BLaER1 (cell line): ENCODE results near the gene TCL1B.

Experiments used
- H3K27ac ChIP-seq: shearing (Covaris generic); formaldehyde crosslinking; 2 replicates; pipeline ENCODE4 v1.8.1; 2022
- H3K27me3 ChIP-seq: shearing (Covaris generic); formaldehyde crosslinking; 2 replicates; pipeline ENCODE4 v1.8.1; 2022
- H3K36me3 ChIP-seq: shearing (Covaris generic); formaldehyde crosslinking; 2 replicates; pipeline ENCODE4 v1.8.1; 2022
- H3K4me1 ChIP-seq: shearing (Covaris generic); formaldehyde crosslinking; 2 replicates; pipeline ENCODE4 v1.8.1; 2022
- H3K4me2 ChIP-seq: shearing (Covaris generic); formaldehyde crosslinking; 2 replicates; pipeline ENCODE4 v1.8.1; 2022
- H3K4me3 ChIP-seq: shearing (Covaris generic); formaldehyde crosslinking; 2 replicates; pipeline ENCODE4 v1.8.1; 2022
- H3K9ac ChIP-seq: shearing (Covaris generic); formaldehyde crosslinking; 2 replicates; pipeline ENCODE4 v1.8.1; 2022
- H3K9me3 ChIP-seq: shearing (Covaris generic); formaldehyde crosslinking; 2 replicates; pipeline ENCODE4 v1.8.1; 2022
- H4K20me1 ChIP-seq: shearing (Covaris generic); formaldehyde crosslinking; 2 replicates; pipeline ENCODE4 v1.8.1; 2022
- Cebpa-rat ChIP-seq: shearing (Covaris generic); IDR thresholded peaks from 2 replicates; pipeline ENCODE4 v1.8.1; 2022

TCL1B gene

DNA sequence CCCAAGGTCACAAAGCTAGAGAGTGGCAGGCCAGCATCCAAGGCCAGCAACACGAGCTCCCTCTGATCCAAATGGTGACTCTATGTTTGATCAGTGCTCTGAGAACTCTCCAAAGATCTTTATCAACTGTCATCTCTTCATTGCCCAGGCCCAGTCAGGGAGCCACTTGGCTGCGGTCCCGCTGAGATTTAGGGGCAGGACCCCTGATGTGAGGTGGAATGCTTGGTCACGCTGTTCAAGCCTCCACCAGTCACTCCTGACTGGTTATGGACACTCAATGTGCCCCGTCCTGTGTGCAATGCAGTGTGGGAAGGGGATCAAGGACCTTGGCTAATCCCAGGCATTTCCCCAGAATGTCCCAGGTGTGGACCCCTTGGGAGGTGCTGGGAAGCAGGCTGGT lies 19.8 kb upstream of the TCL1B start:
- Histone ChIP-seq H3K9ac (peak overlapping the region; percentile 78), H3K4me3 (peak overlapping the region; percentile 53), H3K36me3 (no peaks in the 10 kb centered on the region), H3K27ac (peak overlapping the region; percentile 92), H3K27me3 (no peaks in the 10 kb centered on the region), H3K4me2 (peak overlapping the region; percentile 91), H3K9me3 (no peaks in the 10 kb centered on the region), H4K20me1 (no peaks in the 10 kb centered on the region), H3K4me1 (peaks cover 100% of the 10 kb centered on the region)
- TF ChIP-seq Cebpa-rat: no peak

DNA sequence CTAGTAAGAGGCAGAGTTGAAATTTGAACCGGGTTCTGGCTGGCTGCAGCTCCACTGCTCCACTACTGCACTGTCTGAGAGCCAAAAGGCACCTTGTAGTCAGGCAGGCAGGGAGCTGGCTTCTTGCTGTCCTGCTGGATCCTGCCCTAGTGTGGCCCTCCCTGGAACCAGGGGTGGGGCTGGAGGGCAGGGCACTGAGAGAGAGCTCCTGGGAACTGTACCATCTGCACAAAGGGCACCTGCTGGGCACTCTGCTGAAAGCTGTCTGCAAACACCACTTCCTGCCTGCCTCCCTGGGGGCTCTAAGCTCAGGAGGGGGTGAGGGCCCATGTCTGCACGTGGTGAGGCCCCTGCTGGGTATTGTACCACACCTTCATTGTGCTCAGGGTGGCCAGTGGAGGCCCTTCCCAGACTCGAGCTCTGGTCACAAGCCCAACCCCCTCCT lies 19.0 kb upstream of the TCL1B start:
- Histone ChIP-seq H3K9ac (peak overlapping the region; percentile 78), H3K4me3 (peak overlapping the region; percentile 53)

DNA sequence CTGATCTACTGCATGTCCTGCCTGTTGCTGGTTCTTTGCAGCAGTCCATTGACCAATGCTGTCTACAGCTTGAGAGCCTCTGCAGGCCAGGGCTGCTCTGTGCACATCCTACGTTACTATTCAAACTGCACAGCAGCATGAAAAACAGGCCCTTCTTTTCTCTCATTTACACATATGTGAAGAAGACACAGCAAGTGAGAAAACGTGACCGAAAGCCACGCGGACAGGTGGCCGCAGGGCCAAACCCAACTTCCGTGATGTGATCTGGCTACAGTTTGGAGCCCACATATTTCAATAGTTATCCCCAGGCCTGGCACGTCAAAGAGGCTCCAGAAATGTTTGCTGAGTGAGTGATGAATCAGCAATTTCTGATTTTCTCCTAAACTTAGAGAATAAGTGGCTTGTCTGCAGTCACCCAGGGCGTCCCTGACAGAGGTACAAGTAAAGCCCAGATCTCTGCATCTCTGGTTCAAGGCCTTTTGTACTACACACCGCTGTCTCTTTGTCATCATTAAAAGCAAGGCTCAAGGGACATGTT lies 17.9 kb upstream of the TCL1B start:
- no peak for TF ChIP-seq Cebpa-rat
- Histone ChIP-seq H3K4me2 (peak overlapping the region; percentile 91), H4K20me1 (no peaks in the 10 kb centered on the region), H3K4me1 (peaks cover 100% of the 10 kb centered on the region), H3K9me3 (no peaks in the 10 kb centered on the region), H3K27ac (peak overlapping the region; percentile 92), H3K9ac (peak overlapping the region; percentile 49), H3K36me3 (peaks cover 7% of the 10 kb centered on the region; the same call in 1 of the 2 replicates), H3K4me3 (no peak overlapping the region), H3K27me3 (no peaks in the 10 kb centered on the region)

More for the DNA sequence above, 19.0 kb upstream of the TCL1B start:
- H3K4me1 ChIP-seq: peaks cover 100% of the 10 kb centered on the region
- no peaks in the 10 kb centered on the region for H3K9me3 ChIP-seq
- no peaks in the 10 kb centered on the region for H4K20me1 ChIP-seq
- H3K36me3 ChIP-seq: 0 out of 2 replicates have a peak, but pooled peaks cover under 1% of the 10 kb centered on the region
- no peak for TF ChIP-seq Cebpa-rat
- peak overlapping the region; percentile 92 for H3K27ac ChIP-seq
- H3K27me3 ChIP-seq: no peaks in the 10 kb centered on the region
- peak overlapping the region; percentile 91 for H3K4me2 ChIP-seq

DNA sequence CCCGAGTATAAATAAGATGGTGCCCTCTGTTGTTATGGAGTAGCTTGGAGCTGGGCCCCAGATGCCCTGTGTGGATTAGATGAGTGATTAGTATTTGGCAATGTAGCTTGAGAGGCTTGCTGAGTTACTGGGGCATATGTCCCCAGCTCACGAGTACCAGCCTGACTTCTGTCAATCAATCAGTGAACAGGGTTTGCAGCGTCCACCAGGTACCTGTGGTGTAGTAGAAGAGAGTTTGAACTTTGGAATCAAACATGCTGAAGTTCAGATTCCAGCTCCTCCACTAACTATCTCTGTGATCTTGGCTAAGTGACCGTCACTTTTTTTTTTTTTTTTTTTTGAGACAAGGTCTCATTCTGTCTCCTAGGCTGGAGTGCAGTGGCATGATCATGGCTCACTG lies 11.6 kb upstream of the TCL1B start:
- Histone ChIP-seq H3K36me3 (peaks cover 17% of the 10 kb centered on the region), H3K27me3 (no peaks in the 10 kb centered on the region), H3K4me1 (peaks cover 96% of the 10 kb centered on the region), H3K4me3 (no peak overlapping the region), H3K27ac (peak overlapping the region; percentile 20; the same call in 1 of the 2 replicates), H3K4me2 (peak overlapping the region; percentile 53), H3K9ac (no peak overlapping the region), H4K20me1 (no peaks in the 10 kb centered on the region), H3K9me3 (peaks cover 21% of the 10 kb centered on the region)
- TF ChIP-seq Cebpa-rat: no peak

DNA sequence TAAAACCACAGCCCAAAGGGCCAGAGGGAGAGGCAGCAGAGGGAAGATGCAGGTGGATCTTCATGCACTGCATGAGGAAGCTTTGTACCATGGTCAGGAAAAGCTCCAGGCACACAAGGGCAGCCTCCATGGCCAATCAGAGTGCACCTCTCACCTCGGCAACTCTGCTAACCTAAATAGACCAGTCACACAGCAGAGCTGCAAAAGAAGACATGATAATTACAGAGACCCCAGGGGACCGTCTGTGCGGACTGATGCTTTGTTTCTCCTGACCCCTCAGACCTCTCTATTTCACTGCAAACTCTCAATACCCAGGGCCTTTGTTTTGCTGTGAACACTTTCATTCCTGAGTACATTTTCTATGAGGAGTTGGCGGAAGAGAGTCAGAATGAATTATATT lies 10.7 kb upstream of the TCL1B start:
- Histone ChIP-seq H3K27me3 (no peaks in the 10 kb centered on the region), H3K4me3 (no peak overlapping the region), H3K9me3 (peaks cover 21% of the 10 kb centered on the region), H3K36me3 (peaks cover 17% of the 10 kb centered on the region), H3K9ac (no peak overlapping the region), H4K20me1 (no peaks in the 10 kb centered on the region), H3K4me2 (peak overlapping the region; percentile 53), H3K27ac (peak overlapping the region; percentile 24), H3K4me1 (peaks cover 96% of the 10 kb centered on the region)
- TF ChIP-seq Cebpa-rat: no peak

DNA sequence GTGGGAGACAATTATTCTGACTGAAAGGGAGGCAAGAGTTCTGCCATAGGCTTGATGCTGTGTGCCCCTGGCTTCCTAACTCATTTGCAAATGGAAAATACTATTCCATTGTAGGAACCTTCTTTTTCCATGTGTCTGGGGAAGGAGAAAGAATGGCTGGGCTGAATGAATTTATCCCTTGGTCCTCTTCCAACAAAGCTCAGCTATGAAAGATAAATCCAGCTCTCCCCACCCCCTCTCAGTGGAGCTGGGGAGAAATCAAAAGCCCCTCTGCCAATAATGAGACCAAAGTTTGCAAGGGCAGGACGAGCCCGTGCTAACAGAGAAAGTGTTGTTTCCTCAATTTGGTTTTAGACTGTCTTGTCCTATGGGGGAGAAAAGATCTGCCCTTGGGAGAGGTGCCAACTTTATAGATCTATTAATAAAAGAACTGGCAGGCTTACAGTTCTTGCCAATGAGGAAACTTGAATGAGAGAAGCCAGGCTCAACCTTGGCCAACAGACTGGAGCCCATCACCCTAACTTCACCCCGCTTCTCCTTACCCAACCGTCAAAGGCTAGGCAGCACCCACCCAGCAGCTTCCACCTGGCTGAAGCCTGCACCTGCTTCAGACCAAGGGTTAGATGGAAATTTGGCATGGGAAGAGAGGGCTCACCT lies 8.9 kb upstream of the TCL1B start:
- Histone ChIP-seq H3K4me1 (peaks cover 81% of the 10 kb centered on the region), H3K9ac (no peak overlapping the region), H3K27me3 (no peaks in the 10 kb centered on the region), H3K4me3 (0 out of 2 replicates have a peak overlapping the region, but pooled peaks have one; percentile 11), H3K4me2 (peak overlapping the region; percentile 75), H3K9me3 (peaks cover 21% of the 10 kb centered on the region), H3K36me3 (peaks cover 17% of the 10 kb centered on the region), H4K20me1 (no peaks in the 10 kb centered on the region), H3K27ac (peak overlapping the region; percentile 24)
- no peak for TF ChIP-seq Cebpa-rat

DNA sequence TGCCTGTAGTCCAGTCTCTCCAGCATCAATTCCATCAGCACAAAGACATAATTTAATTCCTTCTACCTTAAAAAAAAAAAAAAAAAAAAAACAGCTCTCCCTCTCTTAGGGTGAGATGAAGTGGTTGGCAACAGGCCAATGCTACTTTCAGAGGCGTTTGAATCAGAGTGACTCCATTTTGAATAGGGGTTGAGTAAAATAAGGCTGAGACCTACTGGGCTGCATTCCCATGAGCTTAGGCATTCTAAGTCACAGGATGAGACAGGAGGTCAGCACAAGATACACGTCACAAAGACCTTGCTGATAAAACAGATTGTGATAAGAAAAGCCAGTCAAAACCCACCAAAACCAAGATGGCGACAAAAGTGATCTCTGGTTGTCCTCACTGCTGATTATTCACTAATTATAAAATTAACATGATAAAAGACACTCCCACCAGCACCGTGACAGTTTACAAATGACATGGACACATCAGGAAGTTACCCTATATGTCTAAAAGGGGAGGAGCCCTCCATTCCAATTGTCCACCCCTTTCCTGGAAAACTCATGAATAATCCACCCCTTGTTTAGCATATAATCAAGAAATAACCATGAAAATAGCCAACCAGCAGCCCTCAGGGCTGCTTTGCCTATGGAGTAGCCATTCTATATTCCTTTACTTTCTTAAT lies 6.9 kb upstream of the TCL1B start:
- peak overlapping the region; percentile 65 for H3K4me2 ChIP-seq
- no peak for TF ChIP-seq Cebpa-rat
- H3K27ac ChIP-seq: no peak overlapping the region
- H3K27me3 ChIP-seq: no peaks in the 10 kb centered on the region
- H4K20me1 ChIP-seq: no peaks in the 10 kb centered on the region
- H3K9me3 ChIP-seq: peaks cover 21% of the 10 kb centered on the region
- H3K9ac ChIP-seq: no peak overlapping the region
- peaks cover 68% of the 10 kb centered on the region for H3K4me1 ChIP-seq
- no peak overlapping the region for H3K4me3 ChIP-seq
- H3K36me3 ChIP-seq: peaks cover 10% of the 10 kb centered on the region; the same call in 1 of the 2 replicates

DNA sequence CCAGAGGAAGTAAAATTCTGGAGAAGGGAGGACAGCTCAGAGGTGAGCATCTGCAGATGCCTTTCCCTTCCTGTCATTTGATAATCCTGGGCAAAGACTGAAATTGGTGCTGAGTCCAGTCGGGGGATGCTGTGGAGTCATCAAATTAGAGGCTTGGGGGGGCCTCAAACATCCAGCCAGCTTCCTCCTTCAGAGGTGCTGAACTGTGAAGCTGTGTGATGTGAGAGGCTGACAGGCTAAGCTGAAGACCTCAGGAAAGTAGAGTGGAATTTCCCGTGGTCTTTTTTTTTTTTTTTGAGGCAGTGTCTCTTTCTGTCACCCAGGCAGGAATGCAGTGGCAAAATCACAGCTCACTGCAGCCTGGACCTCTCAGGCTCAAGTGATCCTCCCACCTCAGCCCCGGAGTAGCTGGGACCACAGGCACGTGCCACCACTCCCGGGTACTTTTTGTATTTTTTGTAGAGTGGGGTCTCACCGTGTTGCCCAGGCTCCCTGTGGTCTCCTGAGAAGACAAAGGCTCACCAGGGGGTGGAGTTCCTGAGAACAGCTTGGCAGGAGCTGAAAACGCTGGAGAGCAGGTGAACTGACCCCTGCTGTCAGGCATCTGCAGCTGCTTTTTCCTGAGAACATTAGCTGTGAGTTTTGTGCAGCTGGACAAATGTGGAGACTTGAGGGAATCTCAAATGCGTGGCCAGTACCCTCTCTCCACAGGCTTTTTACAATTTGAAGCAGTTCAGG lies 6.1 kb upstream of the TCL1B start:
- H3K4me2 ChIP-seq: peak overlapping the region; percentile 65
- H3K4me1 ChIP-seq: peaks cover 68% of the 10 kb centered on the region

DNA sequence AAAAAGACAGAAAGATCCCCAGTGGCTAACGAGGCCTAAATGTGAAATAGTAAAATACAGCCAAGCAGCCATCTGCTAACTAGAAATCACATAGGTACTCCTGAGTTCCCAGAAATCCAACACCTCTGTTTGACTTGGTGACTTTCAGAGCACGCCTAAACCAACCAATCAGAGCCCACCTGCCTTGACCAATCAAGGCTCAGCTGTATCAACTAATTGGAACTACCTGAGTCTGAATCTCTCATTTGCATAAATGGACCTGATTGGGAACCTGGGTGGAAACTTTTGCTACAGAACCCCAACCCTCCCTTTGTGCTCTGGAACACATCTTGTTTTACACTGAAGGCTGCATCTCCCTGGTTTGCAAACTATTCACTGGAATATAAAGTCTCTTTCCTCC lies 5.1 kb upstream of the TCL1B start:
- Histone ChIP-seq H3K27ac (no peak overlapping the region), H3K9ac (no peak overlapping the region), H3K4me2 (no peak overlapping the region), H3K4me1 (peaks cover 68% of the 10 kb centered on the region), H4K20me1 (no peaks in the 10 kb centered on the region), H3K27me3 (no peaks in the 10 kb centered on the region), H3K36me3 (peaks cover 10% of the 10 kb centered on the region; the same call in 1 of the 2 replicates), H3K4me3 (no peak overlapping the region), H3K9me3 (peaks cover 19% of the 10 kb centered on the region)
- no peak for TF ChIP-seq Cebpa-rat

More for the DNA sequence above, 6.1 kb upstream of the TCL1B start:
- no peak for TF ChIP-seq Cebpa-rat
- no peaks in the 10 kb centered on the region for H3K27me3 ChIP-seq
- H3K27ac ChIP-seq: peak overlapping the region; percentile 33
- H3K9me3 ChIP-seq: peaks cover 21% of the 10 kb centered on the region
- H4K20me1 ChIP-seq: no peaks in the 10 kb centered on the region
- H3K36me3 ChIP-seq: peaks cover 10% of the 10 kb centered on the region; the same call in 1 of the 2 replicates
- no peak overlapping the region for H3K9ac ChIP-seq
- H3K4me3 ChIP-seq: no peak overlapping the region
